CD4-positive, alpha-beta T cell treated with Interferon gamma for 1 hour (primary cell): ENCODE data around the gene TOR2A.
"Not testable (repeated sequence)": the region's sequence is repeated elsewhere in the genome, so short reads cannot be mapped to it uniquely, and the experiment has no call there.

Experiments
- DNase-seq: peaks from one replicate; pipeline ENCODE4 v3.0.0-alpha.2; 2020

TOR2A gene

GRCh38 chr9:127767909-127768331 lies 32.8 kb upstream of the TOR2A start:
- DNase-seq: no peak

GRCh38 chr9:127767410-127767809 lies 32.3 kb upstream of the TOR2A start:
- DNase-seq: no peak

GRCh38 chr9:127765418-127765817 lies 30.3 kb upstream of the TOR2A start:
- DNase-seq: no peak

- DNase-seq: peak; percentile 43
These were observed 28.9 kb upstream of the TOR2A start for GRCh38 chr9:127763918-127764384.

- DNase-seq: no peak
These were observed 27.1 kb upstream of the TOR2A start for GRCh38 chr9:127762111-127762676.

- DNase-seq: no peak
These were observed 26.4 kb upstream of the TOR2A start for GRCh38 chr9:127761491-127761956.

GRCh38 chr9:127761061-127761460 lies 26.0 kb upstream of the TOR2A start:
- no peak for DNase-seq

GRCh38 chr9:127758843-127759242 lies 23.7 kb upstream of the TOR2A start:
- DNase-seq: no peak

GRCh38 chr9:127756776-127757175 lies 21.7 kb upstream of the TOR2A start:
- not testable (repeated sequence) for DNase-seq

- no peak for DNase-seq
These were observed 21.1 kb upstream of the TOR2A start for GRCh38 chr9:127756233-127756632.

- DNase-seq: no peak
These were observed 20.3 kb upstream of the TOR2A start for GRCh38 chr9:127755061-127756060.

GRCh38 chr9:127754099-127755060 lies 19.3 kb upstream of the TOR2A start:
- no peak for DNase-seq

GRCh38 chr9:127753622-127754021 lies 18.5 kb upstream of the TOR2A start:
- DNase-seq: no peak

- no peak for DNase-seq
These were observed 18.1 kb upstream of the TOR2A start for GRCh38 chr9:127753148-127753547.

GRCh38 chr9:127751269-127752054 lies 16.4 kb upstream of the TOR2A start:
- no peak for DNase-seq

- DNase-seq: no peak
These were observed 14.1 kb upstream of the TOR2A start for GRCh38 chr9:127749090-127749787.

- DNase-seq: peak; percentile 37
These were observed 12.0 kb upstream of the TOR2A start for GRCh38 chr9:127746959-127747569.

GRCh38 chr9:127744398-127745110 lies 9.5 kb upstream of the TOR2A start:
- no peak for DNase-seq

GRCh38 chr9:127742435-127743088 lies 7.5 kb upstream of the TOR2A start:
- no peak for DNase-seq
